ENCODE data around the gene KNCN.

Gene KNCN

GRCh38 chr1:46525253-46525983 is 26.0 kb downstream of the KNCN start:
- DNase-seq (ENCODE audit: low read depth in 2 of 2), result no peak

- DNase-seq (ENCODE audit: low read depth in 2 of 2), result no peak
These were observed 26.6 kb downstream of the KNCN start for GRCh38 chr1:46524843-46525242.

GRCh38 chr1:46523496-46524353 is 27.7 kb downstream of the KNCN start:
- no peak for DNase-seq (ENCODE audit: low read depth in 2 of 2)

GRCh38 chr1:46522969-46523320 is 28.5 kb downstream of the KNCN start:
- no peak for DNase-seq (ENCODE audit: low read depth in 2 of 2)

- DNase-seq (ENCODE audit: low read depth in 2 of 2), result no peak
These were observed 29.1 kb downstream of the KNCN start for GRCh38 chr1:46522184-46522968.

GRCh38 chr1:46521414-46521813 is 30.0 kb downstream of the KNCN start:
- DNase-seq (ENCODE audit: low read depth in 2 of 2), result no peak

- DNase-seq (ENCODE audit: low read depth in 2 of 2), result no peak
These were observed 31.2 kb downstream of the KNCN start for GRCh38 chr1:46520063-46520911.

- DNase-seq (ENCODE audit: low read depth in 2 of 2), result no peak
These were observed 32.2 kb downstream of the KNCN start for GRCh38 chr1:46519209-46519608.

GRCh38 chr1:46517932-46518498 is 33.4 kb downstream of the KNCN start:
- no peak for DNase-seq (ENCODE audit: low read depth in 2 of 2)

- DNase-seq (ENCODE audit: low read depth in 2 of 2), result no peak
These were observed 34.3 kb downstream of the KNCN start for GRCh38 chr1:46517010-46517600.

GRCh38 chr1:46516200-46516950 is 35.1 kb downstream of the KNCN start:
- no peak for DNase-seq (ENCODE audit: low read depth in 2 of 2)

GRCh38 chr1:46515576-46515975 is 35.9 kb downstream of the KNCN start:
- DNase-seq (ENCODE audit: low read depth in 2 of 2), result no peak

- no peak for DNase-seq (ENCODE audit: low read depth in 2 of 2)
These were observed 37.9 kb downstream of the KNCN start for GRCh38 chr1:46513536-46513935.

GRCh38 chr1:46512792-46513190 is 38.7 kb downstream of the KNCN start:
- no peak for DNase-seq (ENCODE audit: low read depth in 2 of 2)

- DNase-seq (ENCODE audit: low read depth in 2 of 2), result no peak
These were observed 39.2 kb downstream of the KNCN start for GRCh38 chr1:46512135-46512791.

GRCh38 chr1:46510998-46511365 is 40.5 kb downstream of the KNCN start:
- DNase-seq (ENCODE audit: low read depth in 2 of 2), result no peak

GRCh38 chr1:46510341-46510997 is 41.0 kb downstream of the KNCN start:
- DNase-seq (ENCODE audit: low read depth in 2 of 2), result no peak

GRCh38 chr1:46508757-46509156 is 42.7 kb downstream of the KNCN start:
- no peak for DNase-seq (ENCODE audit: low read depth in 2 of 2)

Measured in activated CD8-positive, alpha-beta memory T cell treated with anti-CD3 and anti-CD28 coated beads for 4 hours (primary cell).